Activated CD4-positive, alpha-beta memory T cell treated with anti-CD3 and anti-CD28 coated beads, Interleukin-2, amount 10 ng/mL, durations not matched to agents 7 days and 5 days (primary cell): ENCODE data around the gene SYNPO. TPM values are rescaled to one million over a fixed set of nuclear protein-coding genes. Genes with fewer than 3 reads are reported as not detected.

Experiments
- CTCF ChIA-PET: fragments of 350-600 bp; sonication (Branson Sonifier 250); formaldehyde crosslinking; loops from one replicate; lab custom pipeline; 2021; ENCODE audit warnings: antibody characterized with exemption, inconsistent platforms; lab: Charles Lee
- POLR2A ChIA-PET: fragments of 350-600 bp; sonication (Branson Sonifier 250); formaldehyde crosslinking; loops from one replicate; lab custom pipeline; 2021; ENCODE audit warnings: antibody characterized with exemption; lab: Charles Lee
- DNase-seq: peaks from one replicate; pipeline ENCODE4 v3.0.0-alpha.2; 2020
- H3K27ac Mint-ChIP-seq: one replicate; pipeline ENCODE4 v1.8.0; 2021; ENCODE audit warnings: mild to moderate bottlenecking, mixed read lengths
- H3K27me3 Mint-ChIP-seq: one replicate; pipeline ENCODE4 v1.8.0; 2021; ENCODE audit warnings: mixed read lengths
- H3K36me3 Mint-ChIP-seq: one replicate; pipeline ENCODE4 v1.8.0; 2021; ENCODE audit warnings: low read depth, mixed read lengths
- H3K4me1 Mint-ChIP-seq: one replicate; pipeline ENCODE4 v1.8.0; 2021; ENCODE audit warnings: mixed read lengths
- H3K4me3 Mint-ChIP-seq: one replicate; pipeline ENCODE4 v1.8.0; 2021; ENCODE audit warnings: mild to moderate bottlenecking, mixed read lengths
- H3K9me3 Mint-ChIP-seq: one replicate; pipeline ENCODE4 v1.8.0; 2021; ENCODE audit warnings: mixed read lengths
- total RNA-seq, 2 experiments: library from RNA; stranded (reverse); gene quantifications; one replicate each; pipeline ENCODE4 v1.2.3, GENCODE V29; 2021

Gene SYNPO
- total RNA-seq, 2 experiments from 2014 or later: 0.08 to 0.10 TPM

- Mint-ChIP-seq H3K4me3 (no peak overlapping the region), H3K27ac (no peak overlapping the region), H3K27me3 (peaks cover 6% of the 10 kb centered on the region), H3K4me1 (no peaks in the 10 kb centered on the region), H3K36me3 (no peaks in the 10 kb centered on the region), H3K9me3 (no peaks in the 10 kb centered on the region)
- POLR2A ChIA-PET: interaction anchor here (2.3 kb wide), 1 partner anchor 11 kb away, joined by 9 read pairs; no protein-coding TSS in a partner anchor
- CTCF ChIA-PET: interaction anchor here (1.0 kb wide), 1 partner anchor 11 kb away, joined by 4 read pairs; no protein-coding TSS in a partner anchor
- DNase-seq: no peak
These were observed 4.1 kb downstream of the SYNPO start for GRCh38 chr5:150644514-150644913.

GRCh38 chr5:150645070-150645700, 4.7 kb downstream of the SYNPO start:
- Mint-ChIP-seq H3K36me3 (no peaks in the 10 kb centered on the region), H3K9me3 (no peaks in the 10 kb centered on the region), H3K27me3 (peaks cover 6% of the 10 kb centered on the region), H3K4me1 (no peaks in the 10 kb centered on the region), H3K27ac (no peak overlapping the region), H3K4me3 (no peak overlapping the region)
- ChIA-PET CTCF (no interaction called here), POLR2A (interaction anchor here (2.3 kb wide), 1 partner anchor 10 kb away, joined by 9 read pairs; no protein-coding TSS in a partner anchor)
- no peak for DNase-seq

GRCh38 chr5:150647275-150648251, 7.1 kb downstream of the SYNPO start:
- Mint-ChIP-seq H3K9me3 (no peaks in the 10 kb centered on the region), H3K27me3 (peaks cover 6% of the 10 kb centered on the region), H3K4me1 (no peaks in the 10 kb centered on the region), H3K27ac (no peak overlapping the region), H3K4me3 (no peak overlapping the region), H3K36me3 (no peaks in the 10 kb centered on the region)
- CTCF ChIA-PET: no interaction called here
- DNase-seq: no peak
- POLR2A ChIA-PET: no interaction called here

- ChIA-PET POLR2A (no interaction called here), CTCF (no interaction called here)
- DNase-seq: no peak
- H3K27ac Mint-ChIP-seq: no peak overlapping the region
- no peaks in the 10 kb centered on the region for H3K9me3 Mint-ChIP-seq
- H3K27me3 Mint-ChIP-seq: peaks cover 6% of the 10 kb centered on the region
- no peaks in the 10 kb centered on the region for H3K36me3 Mint-ChIP-seq
- no peaks in the 10 kb centered on the region for H3K4me1 Mint-ChIP-seq
- no peak overlapping the region for H3K4me3 Mint-ChIP-seq
These were observed 8.0 kb downstream of the SYNPO start for GRCh38 chr5:150648294-150649107.

DNA sequence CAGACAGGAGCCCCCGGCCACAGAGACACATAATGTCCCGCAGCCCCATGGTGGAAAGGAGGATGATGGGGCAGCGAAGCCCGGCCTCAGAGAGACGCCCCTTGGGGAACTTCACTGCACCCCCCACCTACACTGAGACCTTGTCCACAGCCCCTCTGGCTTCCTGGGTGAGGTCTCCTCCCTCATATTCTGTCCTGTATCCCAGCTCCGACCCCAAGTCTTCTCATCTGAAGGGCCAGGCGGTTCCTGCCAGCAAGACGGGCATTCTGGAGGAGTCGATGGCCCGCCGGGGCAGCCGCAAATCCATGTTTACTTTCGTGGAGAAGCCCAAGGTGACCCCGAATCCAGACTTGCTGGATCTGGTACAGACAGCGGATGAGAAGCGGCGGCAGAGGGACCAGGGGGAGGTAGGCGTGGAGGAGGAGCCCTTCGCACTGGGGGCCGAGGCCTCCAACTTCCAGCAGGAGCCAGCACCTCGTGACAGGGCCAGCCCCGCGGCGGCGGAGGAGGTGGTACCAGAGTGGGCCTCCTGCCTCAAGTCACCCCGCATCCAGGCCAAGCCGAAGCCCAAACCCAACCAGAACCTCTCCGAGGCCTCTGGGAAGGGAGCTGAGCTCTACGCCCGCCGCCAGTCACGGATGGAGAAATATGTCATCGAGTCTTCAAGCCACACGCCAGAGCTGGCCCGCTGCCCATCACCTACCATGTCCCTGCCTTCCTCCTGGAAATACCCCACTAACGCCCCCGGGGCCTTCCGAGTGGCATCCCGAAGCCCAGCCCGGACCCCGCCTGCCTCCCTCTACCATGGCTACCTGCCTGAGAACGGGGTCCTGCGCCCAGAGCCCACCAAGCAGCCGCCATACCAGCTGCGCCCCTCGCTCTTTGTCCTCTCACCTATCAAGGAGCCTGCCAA, 8.9 kb downstream of the SYNPO start:
- POLR2A ChIA-PET: no interaction called here
- Mint-ChIP-seq H3K27me3 (peaks cover 7% of the 10 kb centered on the region), H3K4me1 (no peaks in the 10 kb centered on the region), H3K9me3 (no peaks in the 10 kb centered on the region), H3K36me3 (no peaks in the 10 kb centered on the region), H3K4me3 (no peak overlapping the region), H3K27ac (no peak overlapping the region)
- CTCF ChIA-PET: no interaction called here
- DNase-seq: no peak

DNA sequence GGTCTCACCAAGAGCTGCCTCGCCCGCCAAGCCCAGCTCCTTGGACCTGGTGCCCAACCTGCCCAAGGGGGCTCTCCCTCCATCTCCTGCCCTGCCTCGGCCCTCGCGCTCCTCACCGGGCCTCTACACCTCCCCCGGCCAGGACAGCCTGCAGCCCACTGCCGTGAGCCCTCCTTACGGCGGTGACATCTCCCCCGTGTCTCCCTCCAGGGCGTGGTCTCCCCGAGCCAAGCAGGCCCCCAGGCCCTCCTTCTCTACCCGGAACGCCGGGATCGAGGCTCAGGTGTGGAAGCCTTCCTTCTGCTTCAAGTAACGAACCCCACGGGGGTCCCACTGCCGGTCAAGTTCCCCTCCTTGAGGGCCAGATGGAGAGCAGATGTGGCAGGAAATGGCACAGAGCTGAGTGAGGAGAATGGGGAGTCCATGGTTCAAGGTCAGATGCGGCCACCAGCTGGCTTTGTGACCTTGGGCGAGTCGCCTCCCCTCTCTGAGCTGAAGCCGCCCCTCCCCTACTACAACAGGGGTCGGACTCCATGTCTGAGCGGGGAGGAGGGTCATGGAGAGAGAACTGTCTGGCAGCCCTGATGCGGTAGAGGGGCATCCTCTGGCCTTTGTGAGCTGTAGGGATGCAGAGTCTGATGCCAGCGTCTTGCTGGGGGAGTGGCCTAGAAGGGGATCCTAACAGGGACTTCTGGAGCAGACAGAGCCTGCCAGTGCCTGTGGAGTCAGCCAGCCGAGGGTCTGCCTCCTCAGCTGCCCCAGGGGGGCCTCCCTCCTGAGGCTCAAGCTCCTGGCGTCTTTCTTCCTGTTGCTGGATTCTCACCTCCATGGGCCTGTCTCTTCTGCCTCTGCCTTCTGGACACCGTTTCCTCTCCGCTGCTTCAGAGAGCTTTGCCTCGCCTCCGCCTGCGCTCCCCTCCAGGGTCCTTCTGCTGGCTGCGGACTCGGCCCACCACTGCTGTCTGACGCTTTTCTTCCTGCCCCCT, 9.9 kb downstream of the SYNPO start:
- ChIA-PET POLR2A (no interaction called here), CTCF (no interaction called here)

DNA sequence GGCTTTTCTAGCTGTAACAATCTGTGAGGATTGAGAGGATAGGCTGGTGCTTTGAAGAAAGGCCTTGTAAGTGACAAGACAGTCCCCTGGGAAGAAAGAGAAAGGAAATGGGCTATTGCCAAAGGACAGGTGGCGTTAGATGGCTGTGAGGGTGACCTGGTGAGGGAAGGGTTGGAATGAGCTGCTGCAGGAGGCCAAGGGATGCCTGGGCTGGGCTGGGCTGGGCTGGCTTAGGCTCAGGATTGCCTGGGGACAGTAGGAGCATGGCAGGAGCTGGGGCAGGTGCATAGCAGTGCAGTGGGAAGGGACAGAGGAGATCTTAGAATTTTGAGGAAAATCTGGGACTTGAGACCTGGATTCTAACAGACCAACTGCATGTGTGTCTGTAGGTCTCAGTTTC, 10.9 kb downstream of the SYNPO start:
- peaks cover 2% of the 10 kb centered on the region for H3K4me1 Mint-ChIP-seq
- no peaks in the 10 kb centered on the region for H3K36me3 Mint-ChIP-seq
- H3K9me3 Mint-ChIP-seq: no peaks in the 10 kb centered on the region
- ChIA-PET CTCF (interaction anchor here (1.1 kb wide), 1 partner anchor 91 kb away, joined by 4 read pairs; no protein-coding TSS in a partner anchor), POLR2A (no interaction called here)
- peaks cover 3% of the 10 kb centered on the region for H3K27me3 Mint-ChIP-seq
- no peak for DNase-seq
- H3K27ac Mint-ChIP-seq: no peak overlapping the region
- H3K4me3 Mint-ChIP-seq: no peak overlapping the region

More for the DNA sequence above, 9.9 kb downstream of the SYNPO start:
- DNase-seq: no peak
- no peaks in the 10 kb centered on the region for H3K9me3 Mint-ChIP-seq
- no peaks in the 10 kb centered on the region for H3K4me1 Mint-ChIP-seq
- H3K36me3 Mint-ChIP-seq: no peaks in the 10 kb centered on the region
- no peak overlapping the region for H3K4me3 Mint-ChIP-seq
- H3K27me3 Mint-ChIP-seq: peaks cover 3% of the 10 kb centered on the region
- H3K27ac Mint-ChIP-seq: no peak overlapping the region

GRCh38 chr5:150651924-150652671, 11.6 kb downstream of the SYNPO start:
- DNase-seq: no peak
- Mint-ChIP-seq H3K36me3 (no peaks in the 10 kb centered on the region), H3K27me3 (peaks cover 3% of the 10 kb centered on the region), H3K4me1 (peaks cover 3% of the 10 kb centered on the region), H3K4me3 (no peak overlapping the region), H3K9me3 (no peaks in the 10 kb centered on the region), H3K27ac (no peak overlapping the region)
- POLR2A ChIA-PET: no interaction called here
- CTCF ChIA-PET: interaction anchor here (1.1 kb wide), 1 partner anchor 91 kb away, joined by 4 read pairs; no protein-coding TSS in a partner anchor

GRCh38 chr5:150653145-150653761, 12.8 kb downstream of the SYNPO start:
- no peak overlapping the region for H3K27ac Mint-ChIP-seq
- H3K9me3 Mint-ChIP-seq: no peaks in the 10 kb centered on the region
- H3K27me3 Mint-ChIP-seq: peaks cover 3% of the 10 kb centered on the region
- peaks cover 7% of the 10 kb centered on the region for H3K4me1 Mint-ChIP-seq
- H3K36me3 Mint-ChIP-seq: no peaks in the 10 kb centered on the region
- POLR2A ChIA-PET: interaction anchor here (1.2 kb wide), 1 partner anchor 48 kb away, joined by 4 read pairs; the partner anchor contains the start of gene RBM22
- CTCF ChIA-PET: interaction anchor here (2.1 kb wide), 1 partner anchor 126 kb away, joined by 6 read pairs; the partner anchor contains the start of gene SMIM3
- H3K4me3 Mint-ChIP-seq: no peak overlapping the region
- no peak for DNase-seq
